Measurements from ENCODE around the gene TMEM164. TPM values are rescaled to one million over a fixed set of nuclear protein-coding genes. Genes with fewer than 3 reads are reported as not detected.

TMEM164 gene
- total RNA-seq, 1 donor from 2014 or later = 17.6 TPM

GRCh38 chrX:109954955-109955354 is 48.0 kb upstream of the TMEM164 start:
- no peak overlapping the region for H3K27ac ChIP-seq (ENCODE audit: low read depth, low read length)

GRCh38 chrX:109958266-109958665 is 44.6 kb upstream of the TMEM164 start:
- Mint-ChIP-seq H3K4me1 (ENCODE audit: low read depth, unreplicated experiment) (no peaks in the 10 kb centered on the region), H3K27me3 (ENCODE audit: low read depth, unreplicated experiment) (peaks cover 4% of the 10 kb centered on the region), H3K4me3 (ENCODE audit: unreplicated experiment) (no peak overlapping the region), H3K27ac (ENCODE audit: unreplicated experiment) (no peak overlapping the region), H3K9me3 (ENCODE audit: unreplicated experiment) (no peaks in the 10 kb centered on the region), H3K36me3 (ENCODE audit: low read depth, unreplicated experiment) (no peaks in the 10 kb centered on the region)
- no peaks in the 10 kb centered on the region for H3K4me1 ChIP-seq (ENCODE audit: insufficient read depth, low read length)
- H4K20me1 ChIP-seq (ENCODE audit: insufficient read depth, low read length) = no peaks in the 10 kb centered on the region
- no peaks in the 10 kb centered on the region for H3K36me3 ChIP-seq (ENCODE audit: insufficient read depth, low read length)
- FAIRE-seq (peak; percentile 47), DNase-seq (ENCODE audit: low read depth) (no peak)
- no peak for TF ChIP-seq CTCF (IDR thresholded peaks at IDR 0.05; ENCODE audit: insufficient read depth, low read depth, low read length)
- no peak overlapping the region for H3K27ac ChIP-seq (ENCODE audit: low read depth, low read length)
- H3K4me2 ChIP-seq (ENCODE audit: low read length) = no peak overlapping the region
- H3K4me3 ChIP-seq (ENCODE audit: insufficient read depth, low read depth, low read length) = no peak overlapping the region
- H3K79me2 ChIP-seq (ENCODE audit: insufficient read depth, low read length) = no peaks in the 10 kb centered on the region
- no peak overlapping the region for H3K9ac ChIP-seq (ENCODE audit: low read length)
- no peaks in the 10 kb centered on the region for H3K9me3 ChIP-seq (ENCODE audit: insufficient read depth, low read depth, low read length)
- H3K27me3 ChIP-seq (ENCODE audit: insufficient read depth, low read length) = no peaks in the 10 kb centered on the region
- H2AFZ ChIP-seq (ENCODE audit: low read depth, low read length) = no peak overlapping the region

More at GRCh38 chrX:109954955-109955354, 48.0 kb upstream of the TMEM164 start:
- Histone ChIP-seq H3K4me1 (ENCODE audit: insufficient read depth, low read length) (no peaks in the 10 kb centered on the region), H2AFZ (ENCODE audit: low read depth, low read length) (no peak overlapping the region), H3K4me2 (ENCODE audit: low read length) (no peak overlapping the region), H3K36me3 (ENCODE audit: insufficient read depth, low read length) (no peaks in the 10 kb centered on the region), H3K9me3 (ENCODE audit: insufficient read depth, low read depth, low read length) (no peaks in the 10 kb centered on the region), H3K79me2 (ENCODE audit: insufficient read depth, low read length) (no peaks in the 10 kb centered on the region), H3K9ac (ENCODE audit: low read length) (no peak overlapping the region), H4K20me1 (ENCODE audit: insufficient read depth, low read length) (no peaks in the 10 kb centered on the region), H3K27me3 (ENCODE audit: insufficient read depth, low read length) (no peaks in the 10 kb centered on the region), H3K4me3 (ENCODE audit: insufficient read depth, low read depth, low read length) (no peak overlapping the region)
- DNase-seq (ENCODE audit: low read depth) (no peak), FAIRE-seq (peak; percentile 92)
- peaks cover 2% of the 10 kb centered on the region for H3K4me1 Mint-ChIP-seq (ENCODE audit: low read depth, unreplicated experiment)
- H3K9me3 Mint-ChIP-seq (ENCODE audit: unreplicated experiment) = no peaks in the 10 kb centered on the region
- H3K4me3 Mint-ChIP-seq (ENCODE audit: unreplicated experiment) = no peak overlapping the region
- H3K36me3 Mint-ChIP-seq (ENCODE audit: low read depth, unreplicated experiment) = no peaks in the 10 kb centered on the region
- TF ChIP-seq EZH2 (IDR thresholded peaks at IDR 0.05; ENCODE audit: insufficient read depth, low read length) (no peak), CTCF (IDR thresholded peaks at IDR 0.05; ENCODE audit: insufficient read depth, low read depth, low read length) (no peak)
- peaks cover 3% of the 10 kb centered on the region for H3K27me3 Mint-ChIP-seq (ENCODE audit: low read depth, unreplicated experiment)
- no peak overlapping the region for H3K27ac Mint-ChIP-seq (ENCODE audit: unreplicated experiment)

GRCh38 chrX:109959356-109959871 is 43.5 kb upstream of the TMEM164 start:
- H3K79me2 ChIP-seq (ENCODE audit: insufficient read depth, low read length) = no peaks in the 10 kb centered on the region
- H3K9me3 Mint-ChIP-seq (ENCODE audit: unreplicated experiment) = no peaks in the 10 kb centered on the region
- H2AFZ ChIP-seq (ENCODE audit: low read depth, low read length) = no peak overlapping the region
- H3K9me3 ChIP-seq (ENCODE audit: insufficient read depth, low read depth, low read length) = no peaks in the 10 kb centered on the region
- FAIRE-seq (no peak), DNase-seq (ENCODE audit: low read depth) (no peak)
- H3K36me3 Mint-ChIP-seq (ENCODE audit: low read depth, unreplicated experiment) = no peaks in the 10 kb centered on the region
- H3K4me3 Mint-ChIP-seq (ENCODE audit: unreplicated experiment) = no peak overlapping the region
- no peaks in the 10 kb centered on the region for H3K27me3 ChIP-seq (ENCODE audit: insufficient read depth, low read length)
- H4K20me1 ChIP-seq (ENCODE audit: insufficient read depth, low read length) = no peaks in the 10 kb centered on the region
- no peaks in the 10 kb centered on the region for H3K4me1 Mint-ChIP-seq (ENCODE audit: low read depth, unreplicated experiment)
- peaks cover 4% of the 10 kb centered on the region for H3K27me3 Mint-ChIP-seq (ENCODE audit: low read depth, unreplicated experiment)
- H3K4me2 ChIP-seq (ENCODE audit: low read length) = no peak overlapping the region
- no peak for TF ChIP-seq EZH2 (IDR thresholded peaks at IDR 0.05; ENCODE audit: insufficient read depth, low read length)
- TF ChIP-seq CTCF (IDR thresholded peaks at IDR 0.05; ENCODE audit: insufficient read depth, low read depth, low read length) = no peak
- no peak overlapping the region for H3K27ac ChIP-seq (ENCODE audit: low read depth, low read length)
- no peak overlapping the region for H3K4me3 ChIP-seq (ENCODE audit: insufficient read depth, low read depth, low read length)
- no peak overlapping the region for H3K9ac ChIP-seq (ENCODE audit: low read length)
- no peaks in the 10 kb centered on the region for H3K4me1 ChIP-seq (ENCODE audit: insufficient read depth, low read length)
- H3K27ac Mint-ChIP-seq (ENCODE audit: unreplicated experiment) = no peak overlapping the region
- no peaks in the 10 kb centered on the region for H3K36me3 ChIP-seq (ENCODE audit: insufficient read depth, low read length)
